Trophoblast cell (in vitro differentiated cells and primary cell): ENCODE results near the gene KIF6.

Experiments
- DNase-seq, 2 donors: peaks; one replicate each; pipeline ENCODE4 v3.0.0-alpha.2; 2016
- H2AFZ ChIP-seq: 2 replicates; pipeline ENCODE4 v1.6.1; 2013; ENCODE audit warnings: low read length, moderate library complexity, mild to moderate bottlenecking; ENCODE audit not compliant: insufficient read depth, poor library complexity
- H2AK5ac ChIP-seq: 2 replicates; pipeline ENCODE4 v1.6.1; 2013; ENCODE audit warnings: mild to moderate bottlenecking, low read length
- H2BK120ac ChIP-seq: 2 replicates; pipeline ENCODE4 v1.6.1; 2013; ENCODE audit warnings: low read length, mild to moderate bottlenecking, moderate library complexity; ENCODE audit not compliant: insufficient read depth, poor library complexity
- H2BK12ac ChIP-seq: 2 replicates; pipeline ENCODE4 v1.6.1; 2013; ENCODE audit warnings: mild to moderate bottlenecking, low read length, moderate library complexity
- H2BK5ac ChIP-seq: 2 replicates; pipeline ENCODE4 v1.6.1; 2013; ENCODE audit warnings: low read length, low read depth, moderate library complexity, mild to moderate bottlenecking; ENCODE audit not compliant: poor library complexity
- H3K14ac ChIP-seq: 2 replicates; pipeline ENCODE4 v1.6.1; 2013; ENCODE audit warnings: mild to moderate bottlenecking, low read length
- H3K18ac ChIP-seq: 2 replicates; pipeline ENCODE4 v1.6.1; 2013; ENCODE audit warnings: mild to moderate bottlenecking, low read length
- H3K23ac ChIP-seq: 2 replicates; pipeline ENCODE4 v1.6.1; 2013; ENCODE audit warnings: low read length
- H3K27ac ChIP-seq: 2 replicates; pipeline ENCODE4 v1.5.1; 2013; ENCODE audit warnings: low read depth, mild to moderate bottlenecking, inconsistent platforms, low read length, moderate library complexity
- H3K27me3 ChIP-seq: 2 replicates; pipeline ENCODE4 v1.6.1; 2013; ENCODE audit warnings: inconsistent platforms, mild to moderate bottlenecking, low read length, moderate library complexity; ENCODE audit not compliant: insufficient read depth
- H3K36me3 ChIP-seq, 2 experiments: 1 replicate in 1 of 2; 2 replicates in 1 of 2; pipeline ENCODE4 v1.6.1; 2013; ENCODE audit warnings: low read length in 2 of 2, mild to moderate bottlenecking in 2 of 2, moderate library complexity in 1 of 2; ENCODE audit not compliant: insufficient read depth in 2 of 2, control insufficient read depth in 1 of 2
- H3K4ac ChIP-seq: 2 replicates; pipeline ENCODE4 v1.6.1; 2013; ENCODE audit warnings: low read depth, mild to moderate bottlenecking, low read length, moderate library complexity
- H3K4me1 ChIP-seq, 2 experiments: 1 replicate in 1 of 2; 2 replicates in 1 of 2; pipeline ENCODE4 v1.6.1; 2013; ENCODE audit warnings: low read length in 2 of 2, mild to moderate bottlenecking in 2 of 2, moderate library complexity in 1 of 2; ENCODE audit not compliant: insufficient read depth in 2 of 2, control insufficient read depth in 1 of 2
- H3K4me2 ChIP-seq: 2 replicates; pipeline ENCODE4 v1.6.1; 2013; ENCODE audit warnings: inconsistent platforms, mild to moderate bottlenecking, low read length, moderate library complexity
- H3K4me3 ChIP-seq: 2 replicates; pipeline ENCODE4 v1.5.1; 2013; ENCODE audit warnings: mild to moderate bottlenecking, low read depth, low read length, inconsistent platforms
- H3K79me1 ChIP-seq: one replicate; pipeline ENCODE4 v1.6.1; 2013; ENCODE audit warnings: low read length
- H3K79me2 ChIP-seq: 2 replicates; pipeline ENCODE4 v1.6.1; 2013; ENCODE audit warnings: low read length, mild to moderate bottlenecking; ENCODE audit not compliant: control insufficient read depth, insufficient read depth, poor library complexity
- H3K9ac ChIP-seq: 2 replicates; pipeline ENCODE4 v1.6.1; 2013; ENCODE audit warnings: mild to moderate bottlenecking, low read length
- H3K9me3 ChIP-seq: 2 replicates; pipeline ENCODE4 v1.6.1; 2013; ENCODE audit warnings: low read depth, mild to moderate bottlenecking, control low read depth, inconsistent platforms, low read length; ENCODE audit not compliant: insufficient read depth
- H4K12ac ChIP-seq: 2 replicates; pipeline ENCODE4 v1.6.1; 2013; ENCODE audit warnings: low read depth, mild to moderate bottlenecking, low read length, moderate library complexity
- H4K8ac ChIP-seq: 2 replicates; pipeline ENCODE4 v1.6.1; 2013; ENCODE audit warnings: low read depth, mild to moderate bottlenecking, low read length, moderate library complexity
- H4K91ac ChIP-seq: one replicate; pipeline ENCODE4 v1.6.1; 2013; ENCODE audit warnings: low read depth, mild to moderate bottlenecking, low read length, moderate library complexity
- WGBS: extraction: QIAGEN DNeasy Blood & Tissue Kit; methylation state at CpG from one replicate; pipeline ENCODE4 v1.1.7; 2013; ENCODE audit warnings: missing lambda C conversion rate; ENCODE audit not compliant: insufficient read length, insufficient coverage; ENCODE audit errors: extremely low coverage; 5-methylcytosine and 5-hydroxymethylcytosine counted together

The KIF6 gene

DNA sequence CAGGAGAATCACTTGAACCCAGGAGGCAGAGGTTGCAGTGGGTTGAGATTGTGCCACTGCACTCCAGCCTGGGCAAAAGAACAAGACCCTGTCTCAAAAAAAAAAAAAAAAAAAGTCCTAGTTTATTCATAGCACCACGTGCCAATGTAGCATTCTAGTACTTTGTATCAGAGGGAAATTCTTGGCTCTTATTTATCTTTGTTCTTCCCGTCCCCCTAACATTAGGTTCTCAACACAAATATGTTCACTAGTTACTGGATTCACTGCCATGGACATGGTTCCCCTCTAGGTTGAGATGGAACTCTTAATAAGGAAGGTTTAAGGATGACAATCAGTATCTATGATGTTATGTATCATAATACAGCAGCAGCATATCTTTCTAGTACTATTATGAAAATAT lies 178.5 kb downstream of the KIF6 start:
- Histone ChIP-seq H2BK5ac (no peak overlapping the region), H3K4ac (no peak overlapping the region), H2AFZ (no peak overlapping the region), H3K9ac (no peak overlapping the region), H2AK5ac (no peak overlapping the region), H4K12ac (no peak overlapping the region), H4K91ac (no peak overlapping the region), H3K36me3 (no peaks in the 10 kb centered on the region), H3K4me2 (no peak overlapping the region), H3K4me3 (no peak overlapping the region), H3K14ac (no peak overlapping the region), H4K8ac (no peak overlapping the region), H3K9me3 (no peaks in the 10 kb centered on the region), H2BK120ac (no peak overlapping the region), H3K4me1 (no peaks in the 10 kb centered on the region), H3K23ac (no peak overlapping the region), H3K27me3 (no peaks in the 10 kb centered on the region), H3K79me2 (no peaks in the 10 kb centered on the region), H3K27ac (no peak overlapping the region), H3K18ac (no peak overlapping the region), H2BK12ac (no peak overlapping the region), H3K79me1 (no peaks in the 10 kb centered on the region)
- no peak for DNase-seq
- WGBS, result no CpG with 5 or more reads among the region's 2 CpGs

GRCh38 chr6:39543950-39544349 lies 181.3 kb downstream of the KIF6 start:
- WGBS, result no CpG with 5 or more reads among the region's 1 CpG
- H3K14ac ChIP-seq, result no peak overlapping the region
- H3K4me2 ChIP-seq, result no peak overlapping the region
- H3K18ac ChIP-seq, result no peak overlapping the region
- no peak overlapping the region for H3K23ac ChIP-seq
- no peak overlapping the region for H4K91ac ChIP-seq
- H3K27ac ChIP-seq, result no peak overlapping the region
- no peak overlapping the region for H4K12ac ChIP-seq
- no peaks in the 10 kb centered on the region for H3K4me1 ChIP-seq
- no peak overlapping the region for H2AK5ac ChIP-seq
- no peaks in the 10 kb centered on the region for H3K79me1 ChIP-seq
- no peaks in the 10 kb centered on the region for H3K36me3 ChIP-seq
- DNase-seq, result no peak
- H2BK120ac ChIP-seq, result no peak overlapping the region
- H3K9ac ChIP-seq, result no peak overlapping the region
- no peaks in the 10 kb centered on the region for H3K9me3 ChIP-seq
- no peaks in the 10 kb centered on the region for H3K79me2 ChIP-seq
- no peak overlapping the region for H2BK12ac ChIP-seq
- no peak overlapping the region for H4K8ac ChIP-seq
- no peak overlapping the region for H3K4me3 ChIP-seq
- H2AFZ ChIP-seq, result no peak overlapping the region
- H3K4ac ChIP-seq, result no peak overlapping the region
- H3K27me3 ChIP-seq, result no peaks in the 10 kb centered on the region
- H2BK5ac ChIP-seq, result no peak overlapping the region

GRCh38 chr6:39543095-39543494 lies 182.1 kb downstream of the KIF6 start:
- no CpG with 5 or more reads among the region's 2 CpGs for WGBS
- Histone ChIP-seq H2AFZ (no peak overlapping the region), H2BK12ac (no peak overlapping the region), H3K4ac (no peak overlapping the region), H3K23ac (no peak overlapping the region), H3K4me2 (no peak overlapping the region), H3K14ac (no peak overlapping the region), H3K27ac (no peak overlapping the region), H2AK5ac (no peak overlapping the region), H3K4me3 (no peak overlapping the region), H3K79me2 (no peaks in the 10 kb centered on the region), H3K9ac (no peak overlapping the region), H3K9me3 (no peaks in the 10 kb centered on the region), H3K4me1 (no peaks in the 10 kb centered on the region), H3K27me3 (no peaks in the 10 kb centered on the region), H4K8ac (no peak overlapping the region), H4K12ac (no peak overlapping the region), H3K18ac (no peak overlapping the region), H3K79me1 (no peaks in the 10 kb centered on the region), H4K91ac (no peak overlapping the region), H2BK5ac (no peak overlapping the region), H3K36me3 (no peaks in the 10 kb centered on the region), H2BK120ac (no peak overlapping the region)
- DNase-seq, result no peak

DNA sequence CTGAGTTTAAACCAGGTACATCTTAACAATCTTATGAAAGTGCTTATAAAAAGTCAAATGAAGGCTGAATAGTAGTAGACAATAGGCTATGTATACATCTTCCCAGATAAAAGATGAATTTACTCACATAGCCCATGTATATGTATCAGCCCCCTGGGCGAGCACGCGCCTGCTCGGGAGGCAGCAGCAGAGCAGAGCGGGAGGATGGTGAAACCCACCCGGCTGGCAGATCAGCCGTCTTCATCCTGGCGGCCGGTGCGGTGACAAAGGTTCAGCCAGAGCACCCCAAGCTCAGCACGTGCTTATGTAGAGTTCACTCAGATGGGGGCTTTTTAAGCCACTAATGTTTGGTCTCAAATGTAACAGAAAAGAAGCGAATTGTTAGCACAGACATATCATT lies 184.8 kb downstream of the KIF6 start:
- no peak for DNase-seq
- H3K4me3 ChIP-seq, result no peak overlapping the region
- no peaks in the 10 kb centered on the region for H3K27me3 ChIP-seq

More for the DNA sequence above, 184.8 kb downstream of the KIF6 start:
- H3K27ac ChIP-seq, result no peak overlapping the region
- H3K4me1 ChIP-seq, result no peaks in the 10 kb centered on the region
- H2AFZ ChIP-seq, result no peak overlapping the region
- H3K4ac ChIP-seq, result no peak overlapping the region
- WGBS, result no CpG with 5 or more reads among the region's 12 CpGs
- H2AK5ac ChIP-seq, result no peak overlapping the region
- no peak overlapping the region for H3K23ac ChIP-seq
- no peak overlapping the region for H3K18ac ChIP-seq
- no peak overlapping the region for H3K14ac ChIP-seq
- H4K12ac ChIP-seq, result no peak overlapping the region
- no peak overlapping the region for H3K4me2 ChIP-seq
- H4K8ac ChIP-seq, result no peak overlapping the region
- no peak overlapping the region for H2BK120ac ChIP-seq
- H4K91ac ChIP-seq, result no peak overlapping the region
- no peaks in the 10 kb centered on the region for H3K79me2 ChIP-seq
- no peaks in the 10 kb centered on the region for H3K9me3 ChIP-seq
- H3K36me3 ChIP-seq, result no peaks in the 10 kb centered on the region
- H3K9ac ChIP-seq, result no peak overlapping the region
- no peak overlapping the region for H2BK12ac ChIP-seq
- H3K79me1 ChIP-seq, result no peaks in the 10 kb centered on the region
- no peak overlapping the region for H2BK5ac ChIP-seq
